G401.6 (cell line): ENCODE measurements around the gene TWF2.

Experiments
- FAIRE-seq: peaks from 2 replicates; lab custom pipeline; 2012; peaks lifted over from hg19 to GRCh38; lab: Jason Lieb, UNC

TWF2 gene

DNA sequence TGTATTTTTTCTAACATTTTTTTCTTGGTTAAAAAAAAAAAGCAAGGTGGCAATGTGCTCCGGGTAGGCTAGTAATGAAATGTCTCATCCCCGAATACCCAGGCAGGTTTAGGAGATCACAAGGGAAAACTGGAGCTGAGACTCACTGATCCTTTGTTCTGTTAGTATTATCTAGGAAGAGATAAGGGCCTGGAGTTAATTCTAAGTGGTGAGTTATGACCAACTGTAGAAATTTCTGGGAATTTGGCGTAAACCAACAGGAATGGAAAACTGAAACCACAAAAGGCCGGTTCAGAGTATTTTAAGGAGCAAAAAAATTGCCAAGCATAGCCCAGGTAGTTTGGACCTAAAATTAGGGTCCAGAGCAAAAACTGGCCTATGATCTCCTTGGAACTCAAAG lies 19.0 kb upstream of the TWF2 start:
- no peak for FAIRE-seq

DNA sequence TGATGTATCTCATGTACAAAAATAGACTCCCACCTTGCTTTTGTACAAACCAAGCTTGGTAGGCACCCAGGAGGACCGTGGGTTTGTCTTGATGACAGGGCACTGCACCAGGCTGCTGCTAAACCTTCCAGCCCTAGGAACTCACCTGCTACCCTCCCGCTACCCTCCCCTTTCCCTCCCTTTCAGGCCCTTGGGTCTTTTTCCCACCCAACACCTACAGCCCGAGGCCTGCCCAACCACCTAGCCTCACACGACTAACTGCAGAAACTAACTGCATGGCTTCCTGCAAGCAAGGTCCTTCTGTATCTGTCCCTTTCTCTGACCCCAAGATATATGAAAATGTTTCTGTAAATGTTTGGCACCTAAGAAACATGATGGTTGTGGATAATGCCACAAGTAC lies 17.7 kb upstream of the TWF2 start:
- FAIRE-seq, result no peak

GRCh38 chr3:52256159-52256558 lies 17.2 kb upstream of the TWF2 start:
- no peak for FAIRE-seq

GRCh38 chr3:52254608-52255007 lies 15.7 kb upstream of the TWF2 start:
- no peak for FAIRE-seq

DNA sequence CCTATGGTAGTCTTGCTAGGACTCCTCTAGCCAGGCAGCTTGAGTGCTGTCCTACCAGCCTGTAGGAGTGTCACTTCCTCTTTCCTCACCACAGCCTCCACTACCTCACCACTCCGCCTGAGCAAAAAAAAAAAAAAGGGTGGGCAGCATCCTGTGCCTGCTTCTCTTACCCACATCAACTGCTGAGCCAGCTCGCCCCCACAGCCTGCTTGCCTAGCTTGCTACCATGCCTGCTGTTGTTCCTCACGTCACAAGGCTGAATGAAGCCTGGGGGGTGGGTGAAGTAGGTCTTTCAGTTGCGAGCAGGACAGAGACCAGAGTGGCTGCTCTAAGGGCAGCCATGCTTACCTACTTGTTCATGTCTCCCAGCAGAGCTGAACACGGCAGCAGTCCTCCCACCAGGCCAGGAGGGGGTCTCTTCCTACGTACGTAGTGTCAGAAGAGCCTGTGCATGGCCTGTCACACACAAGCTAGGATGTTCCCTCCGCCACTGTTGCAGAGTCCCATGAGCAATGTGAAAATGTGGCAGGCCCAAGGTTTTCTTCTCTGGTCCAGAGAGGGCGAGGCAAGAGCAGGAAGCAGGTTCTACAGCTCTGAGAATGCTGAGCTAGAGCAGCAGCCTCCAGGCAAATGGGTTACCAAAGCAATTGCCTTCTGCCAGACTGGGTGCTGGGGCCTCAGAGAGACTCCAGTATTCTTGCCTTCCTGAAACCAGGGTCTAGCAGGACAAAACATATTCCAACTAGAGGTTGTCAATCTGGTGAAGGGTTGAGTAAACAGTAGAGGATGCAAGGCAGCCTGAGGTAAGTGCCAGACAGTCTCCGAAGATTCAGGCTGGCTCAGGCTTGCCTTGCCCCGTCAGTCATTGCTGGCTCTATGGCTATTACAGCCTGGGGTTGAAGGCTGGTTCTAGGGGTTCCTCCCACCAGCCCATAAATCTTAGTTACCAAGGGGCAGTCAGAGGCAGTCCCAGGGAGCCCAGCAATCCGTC lies 14.7 kb upstream of the TWF2 start:
- no peak for FAIRE-seq

DNA sequence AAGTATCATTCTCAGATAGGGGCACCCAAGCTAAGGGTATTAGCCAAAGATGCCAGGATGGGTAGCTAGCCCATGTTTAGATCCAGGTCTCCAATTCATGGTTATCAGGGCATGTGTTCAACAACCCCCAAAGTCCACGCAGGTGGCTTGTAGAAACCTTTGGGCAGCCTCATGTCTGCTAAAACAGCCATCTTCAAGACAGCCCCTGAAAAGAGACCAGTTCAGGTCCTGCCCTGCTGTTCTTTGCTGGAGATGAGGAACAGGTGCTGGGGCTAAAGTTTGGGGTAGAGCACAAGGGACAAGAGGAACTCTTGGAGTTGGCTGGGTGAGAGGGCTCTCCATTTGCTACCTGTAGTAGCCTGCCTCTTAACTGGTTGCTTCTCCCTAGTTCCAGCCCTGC lies 11.2 kb upstream of the TWF2 start:
- FAIRE-seq, result no peak

GRCh38 chr3:52249683-52250082 lies 10.7 kb upstream of the TWF2 start:
- no peak for FAIRE-seq

DNA sequence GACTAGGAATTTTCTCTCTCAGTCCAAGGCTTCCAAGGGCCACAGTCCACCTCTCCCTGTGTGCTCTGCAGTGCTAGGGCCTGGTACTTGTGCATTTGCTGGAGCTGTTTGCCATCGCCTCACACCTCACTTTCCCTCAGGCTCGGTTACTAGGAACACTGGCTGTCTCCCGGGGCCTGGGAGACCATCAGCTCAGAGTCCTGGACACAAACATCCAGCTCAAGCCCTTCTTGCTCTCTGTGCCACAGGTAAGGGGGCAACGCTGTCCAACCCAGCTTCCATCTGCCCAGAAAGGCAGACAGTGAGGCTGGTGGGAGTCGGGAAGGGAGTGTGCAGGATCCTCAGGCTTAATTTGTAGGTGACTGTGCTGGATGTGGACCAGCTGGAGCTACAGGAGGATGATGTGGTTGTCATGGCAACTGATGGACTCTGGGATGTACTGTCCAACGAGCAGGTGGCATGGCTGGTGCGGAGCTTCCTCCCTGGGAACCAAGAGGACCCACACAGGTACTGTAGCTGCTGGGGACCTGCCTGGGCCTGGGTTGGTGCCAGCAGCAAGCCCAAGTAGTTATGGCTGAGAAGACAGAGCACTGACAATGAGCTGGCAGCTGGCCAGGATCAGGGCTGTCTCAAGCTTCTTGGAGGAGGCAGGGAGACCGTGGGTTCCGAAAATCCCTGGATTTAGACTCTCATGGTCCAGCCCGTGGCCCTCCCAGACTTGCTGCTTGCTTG lies 10.0 kb upstream of the TWF2 start:
- FAIRE-seq, result no peak

- no peak for FAIRE-seq
These were observed 9.2 kb upstream of the TWF2 start for GRCh38 chr3:52248165-52248541.

DNA sequence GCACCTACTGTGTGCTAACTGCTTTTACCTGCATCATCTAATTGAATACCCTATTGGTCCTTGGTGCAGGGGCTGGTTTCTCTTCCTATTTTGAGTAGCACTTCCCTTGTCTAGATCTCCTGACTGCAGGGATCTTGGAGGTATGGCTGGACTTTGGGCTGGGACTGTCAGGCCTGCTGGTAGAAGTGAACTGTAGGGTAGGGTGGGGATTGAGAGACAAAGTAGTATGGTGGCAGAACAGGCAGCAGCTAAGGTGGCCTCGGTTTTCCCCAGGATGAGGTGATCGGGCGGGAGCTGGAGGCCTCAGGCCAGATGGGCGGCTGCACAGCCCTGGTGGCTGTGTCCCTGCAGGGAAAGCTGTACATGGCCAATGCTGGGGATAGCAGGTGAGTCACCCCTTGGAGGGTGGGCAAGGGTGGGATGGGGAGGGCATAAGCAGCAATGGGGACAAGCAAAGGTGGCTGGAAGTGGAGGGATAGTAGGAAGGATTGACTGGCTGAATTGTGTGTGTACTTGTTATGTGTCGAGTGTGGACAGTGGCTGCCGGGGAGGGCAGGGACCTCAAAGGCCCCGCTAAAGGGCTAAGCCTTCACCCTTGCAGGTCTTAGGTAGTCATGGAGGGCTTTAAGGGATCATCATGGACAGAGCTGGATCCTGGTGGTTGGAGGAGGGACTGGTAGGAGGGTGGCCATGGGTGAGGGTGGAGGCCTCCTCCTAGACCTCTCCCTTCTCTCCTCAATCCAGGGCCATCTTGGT lies 8.6 kb upstream of the TWF2 start:
- no peak for FAIRE-seq

DNA sequence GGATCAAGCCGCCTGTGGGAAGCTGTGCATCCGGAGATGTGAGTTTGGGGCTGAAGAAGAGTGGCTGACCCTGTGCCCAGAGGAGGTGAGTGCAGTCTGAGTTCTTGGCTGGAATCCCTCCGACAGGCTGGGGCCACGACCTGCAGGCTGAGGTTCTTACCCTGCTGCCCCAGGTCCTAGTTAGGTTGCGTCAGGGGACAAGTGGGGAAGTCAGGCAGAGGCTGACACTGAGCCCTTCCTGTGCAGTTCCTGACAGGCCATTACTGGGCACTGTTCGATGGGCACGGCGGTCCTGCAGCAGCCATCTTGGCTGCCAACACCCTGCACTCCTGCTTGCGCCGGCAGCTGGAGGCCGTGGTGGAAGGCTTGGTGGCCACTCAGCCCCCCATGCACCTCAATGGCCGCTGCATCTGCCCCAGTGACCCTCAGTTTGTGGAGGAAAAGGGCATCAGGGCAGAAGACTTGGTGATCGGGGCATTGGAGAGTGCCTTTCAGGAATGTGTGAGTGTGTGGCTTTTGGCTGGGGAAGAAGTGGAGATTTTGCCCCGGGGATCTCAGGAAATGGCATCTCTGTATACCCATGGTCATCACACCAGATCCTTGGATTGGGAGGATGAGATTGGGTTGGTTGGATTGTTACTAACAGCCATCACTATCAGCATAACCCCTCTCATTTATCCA lies 7.9 kb upstream of the TWF2 start:
- FAIRE-seq, result no peak

DNA sequence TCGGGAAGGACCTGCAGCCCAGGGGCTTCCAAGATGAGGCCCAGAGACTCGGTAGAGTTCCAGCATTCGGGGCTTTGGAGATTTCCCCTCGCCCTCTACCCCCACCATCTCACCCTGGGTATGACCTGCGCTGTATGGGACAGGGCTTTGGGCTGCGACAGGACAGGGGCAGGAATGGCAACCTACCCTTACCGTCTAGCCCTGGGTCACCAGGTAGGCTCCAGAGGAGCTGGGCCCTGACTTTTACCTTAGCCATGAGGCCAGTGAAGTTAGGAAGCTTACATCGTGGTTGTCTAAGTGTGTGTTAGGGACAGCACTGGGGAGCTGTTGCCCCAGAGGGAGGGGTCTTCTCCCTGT lies 7.3 kb upstream of the TWF2 start:
- no peak for FAIRE-seq

DNA sequence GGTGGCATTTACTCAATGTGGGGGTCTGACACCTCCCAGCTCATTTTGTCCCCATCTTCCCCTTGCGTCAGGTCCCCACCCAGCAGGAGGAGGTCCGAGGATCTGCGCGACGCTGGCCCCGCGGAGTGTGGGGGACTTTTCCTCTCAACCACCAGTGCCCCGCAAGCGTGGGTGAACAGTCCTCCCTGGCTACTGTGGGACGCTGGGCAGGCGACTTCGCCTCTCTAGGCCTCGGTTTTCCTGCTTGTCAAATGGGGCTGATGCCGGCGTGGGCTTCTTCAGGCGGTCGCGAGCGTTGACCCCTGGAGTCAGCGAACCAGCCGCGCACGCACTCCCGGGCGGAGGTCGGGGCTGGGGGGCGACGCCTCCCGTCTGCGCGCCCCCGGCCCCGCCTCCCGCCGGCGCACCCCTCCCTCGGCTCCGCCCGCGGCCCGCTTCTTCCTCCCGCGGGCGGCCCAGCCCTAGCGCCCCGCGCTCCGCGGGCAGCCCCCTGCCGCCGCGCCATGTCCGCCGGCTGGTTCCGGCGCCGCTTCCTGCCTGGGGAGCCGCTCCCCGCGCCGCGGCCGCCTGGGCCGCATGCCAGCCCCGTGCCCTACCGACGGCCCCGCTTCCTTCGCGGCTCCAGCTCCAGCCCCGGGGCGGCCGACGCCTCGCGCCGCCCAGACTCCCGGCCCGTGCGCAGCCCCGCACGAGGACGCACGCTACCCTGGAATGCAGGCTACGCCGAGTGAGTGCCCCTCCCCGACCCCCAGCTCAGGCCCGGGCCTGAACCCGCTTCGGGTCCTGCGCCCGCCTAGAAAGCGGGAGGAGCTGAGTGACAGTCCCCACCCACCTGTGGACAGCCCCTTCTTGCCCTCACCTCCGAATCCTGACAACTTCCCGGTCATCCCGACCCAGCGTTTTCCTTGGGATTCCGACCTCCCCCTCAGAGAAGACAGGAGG lies 6.6 kb upstream of the TWF2 start, which contains the start of gene PPM1M:
Gene PPM1M (plus strand): TSS at position 438 of the 942 bp plus-strand sequence. CDS start 66 bp downstream, at position 504.
- FAIRE-seq, result no peak

DNA sequence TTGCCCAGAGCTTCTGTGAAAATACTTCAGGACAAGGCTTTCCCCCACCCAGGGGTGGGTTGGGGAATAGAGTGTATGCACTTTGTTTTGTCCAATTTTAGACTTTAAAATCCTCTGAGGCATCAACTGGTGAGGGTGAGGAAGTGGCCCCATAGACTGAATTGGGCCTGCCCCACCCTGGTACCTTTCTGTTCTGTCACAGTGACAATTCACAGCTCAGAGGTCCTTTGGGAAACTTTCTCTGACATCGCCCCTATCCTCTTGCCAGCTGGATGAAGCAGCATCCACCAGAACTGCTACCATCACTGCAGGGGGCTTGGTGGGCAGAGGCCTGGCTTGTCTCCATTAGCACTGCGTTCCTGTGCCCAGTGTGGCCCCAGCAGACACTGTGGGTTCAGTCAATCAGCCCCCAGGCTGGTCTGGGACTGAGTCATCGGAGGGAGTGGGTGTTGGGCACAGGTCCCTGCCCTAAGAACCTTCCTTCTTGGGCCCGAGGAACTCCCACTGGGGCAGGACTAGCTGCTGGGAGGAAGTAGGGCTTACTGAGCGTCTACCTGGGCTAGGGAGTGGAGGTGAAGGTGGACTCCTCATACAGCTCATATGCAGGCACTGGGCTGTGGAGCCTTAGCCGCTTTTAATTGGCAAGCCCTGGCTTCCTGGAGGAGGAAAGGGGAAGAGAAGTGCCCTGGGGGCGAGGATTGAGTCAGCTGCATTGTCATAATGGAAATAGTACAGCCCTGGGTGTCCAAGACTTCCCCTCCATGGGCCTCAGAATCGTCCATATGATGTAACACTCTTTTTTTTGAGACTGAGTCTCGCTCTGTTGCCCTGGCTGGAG lies 5.1 kb upstream of the TWF2 start:
- FAIRE-seq, result no peak

GRCh38 chr3:52242039-52242438 lies 3.1 kb upstream of the TWF2 start:
- no peak for FAIRE-seq

DNA sequence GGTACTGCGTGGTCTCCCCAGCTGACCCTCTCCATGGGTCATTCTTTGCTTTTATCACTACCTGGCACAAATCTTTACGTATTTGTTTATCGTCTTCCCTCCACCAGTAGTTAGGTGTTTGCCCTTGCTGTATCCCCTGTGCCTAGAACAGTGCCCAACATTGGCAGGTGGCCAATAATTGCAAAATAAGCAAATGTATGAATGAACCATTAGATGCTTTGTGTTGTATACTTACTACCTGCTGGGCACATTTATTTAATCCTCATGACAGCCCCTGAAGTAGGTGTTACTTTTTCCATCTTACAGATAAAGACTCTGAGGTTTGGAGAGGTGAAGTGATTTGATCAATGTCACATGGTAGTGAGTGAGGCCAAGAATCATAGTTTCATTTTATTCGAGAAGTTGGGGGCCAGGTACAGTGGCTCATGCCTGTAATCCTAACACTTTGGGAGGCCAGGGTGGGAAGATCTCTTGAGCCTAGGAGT lies 2.0 kb upstream of the TWF2 start:
- no peak for FAIRE-seq

GRCh38 chr3:52240059-52240885 lies 1.3 kb upstream of the TWF2 start:
- FAIRE-seq, result no peak

DNA sequence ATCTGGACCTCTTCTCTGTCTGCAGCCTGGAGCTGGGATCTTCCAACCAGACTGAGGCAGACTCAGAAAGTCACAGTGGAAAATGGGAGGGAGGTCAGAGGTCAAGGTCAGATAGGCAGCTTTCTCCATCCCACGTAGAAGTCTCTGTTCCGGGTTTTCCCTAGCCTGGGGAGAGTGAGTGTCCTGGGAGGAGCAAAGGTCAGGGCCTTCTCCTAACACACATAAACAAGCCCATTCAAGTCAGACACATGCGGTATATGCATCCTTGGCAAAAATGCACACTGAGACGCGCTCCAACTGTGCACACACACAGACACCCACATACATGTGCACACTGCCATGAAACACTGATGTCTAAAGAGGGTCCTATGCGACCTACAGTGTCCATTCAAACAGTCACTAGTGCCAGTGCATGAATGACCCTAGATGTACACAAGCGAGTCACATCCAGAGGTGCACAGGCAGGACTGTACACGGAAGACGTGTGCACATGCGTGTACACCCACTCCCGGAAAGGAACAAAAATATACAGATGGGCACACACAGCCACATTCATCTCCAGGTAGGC lies 681 bp downstream of the TWF2 start:
- FAIRE-seq, result no peak
